IPS DF 4.7 (cell line): ENCODE measurements around the gene RNU6-1.

Experiments
- DNase-seq: peaks from one replicate; pipeline ENCODE4 v3.0.0-alpha.2; 2013; ENCODE audit warnings: low spot score; ENCODE audit errors: extremely low read depth

RNU6-1 gene

GRCh38 chr15:67833710-67834511, 5.9 kb downstream of the RNU6-1 start:
- DNase-seq, result no peak

- no peak for DNase-seq
These were observed 6.7 kb downstream of the RNU6-1 start for GRCh38 chr15:67832897-67833709.

GRCh38 chr15:67832031-67832551, 7.8 kb downstream of the RNU6-1 start:
- no peak for DNase-seq

DNA sequence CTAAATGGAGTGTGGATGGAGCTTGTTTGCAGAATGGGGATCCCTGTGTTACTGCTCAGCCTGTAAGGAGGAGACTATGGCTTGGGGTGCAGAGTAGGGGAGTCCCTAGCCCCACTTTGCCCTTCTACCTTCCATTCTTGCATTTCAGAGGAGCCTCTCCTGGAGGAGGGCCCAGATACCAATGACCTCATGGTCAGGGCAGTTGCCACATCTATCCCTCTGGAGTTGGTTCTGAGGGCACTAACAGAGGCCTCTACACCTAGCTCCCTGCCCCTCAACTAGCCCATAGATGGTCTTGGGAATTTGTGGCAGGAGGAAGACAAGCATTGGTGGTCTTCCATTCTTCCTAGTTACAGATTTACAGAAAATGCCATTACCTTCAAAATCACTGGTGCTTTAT, 8.5 kb downstream of the RNU6-1 start:
- DNase-seq, result no peak

GRCh38 chr15:67829647-67830504, 10.0 kb downstream of the RNU6-1 start:
- no peak for DNase-seq

- no peak for DNase-seq
These were observed 10.7 kb downstream of the RNU6-1 start for GRCh38 chr15:67828969-67829646.

DNA sequence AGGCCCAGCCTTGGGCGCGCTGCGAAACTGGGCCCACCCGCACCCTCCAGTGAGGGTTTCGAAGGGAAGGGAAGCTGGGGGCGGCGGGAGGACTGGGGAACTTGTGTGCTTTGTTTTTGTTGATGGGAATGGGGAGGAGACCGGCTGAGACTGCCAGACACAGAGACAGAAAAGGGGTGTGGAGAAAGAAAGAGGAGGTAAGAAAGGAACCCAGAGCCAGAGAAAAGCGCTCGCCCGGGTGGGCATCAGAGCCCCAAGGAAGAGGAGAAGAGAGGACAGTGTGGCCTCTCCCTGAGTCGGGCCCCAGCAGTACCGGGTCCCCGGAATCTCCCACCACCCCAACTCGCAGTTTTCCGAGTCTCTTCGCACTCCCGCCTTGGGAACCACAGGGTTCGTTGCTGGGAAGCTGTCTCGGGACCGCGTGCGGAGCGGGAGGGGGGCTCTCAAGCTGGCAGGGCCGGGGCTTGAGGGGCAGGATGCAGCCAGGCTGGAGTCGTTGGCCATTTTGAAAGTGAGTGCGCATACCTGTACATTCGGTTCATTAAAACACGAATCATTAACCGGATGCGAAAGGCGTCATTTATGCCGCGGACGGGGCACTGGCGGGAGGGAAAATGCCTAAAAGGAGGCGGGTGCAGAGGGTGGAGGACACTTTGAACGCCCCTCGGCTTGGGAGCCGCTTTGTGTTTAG, 11.4 kb downstream of the RNU6-1 start:
- no peak for DNase-seq

DNA sequence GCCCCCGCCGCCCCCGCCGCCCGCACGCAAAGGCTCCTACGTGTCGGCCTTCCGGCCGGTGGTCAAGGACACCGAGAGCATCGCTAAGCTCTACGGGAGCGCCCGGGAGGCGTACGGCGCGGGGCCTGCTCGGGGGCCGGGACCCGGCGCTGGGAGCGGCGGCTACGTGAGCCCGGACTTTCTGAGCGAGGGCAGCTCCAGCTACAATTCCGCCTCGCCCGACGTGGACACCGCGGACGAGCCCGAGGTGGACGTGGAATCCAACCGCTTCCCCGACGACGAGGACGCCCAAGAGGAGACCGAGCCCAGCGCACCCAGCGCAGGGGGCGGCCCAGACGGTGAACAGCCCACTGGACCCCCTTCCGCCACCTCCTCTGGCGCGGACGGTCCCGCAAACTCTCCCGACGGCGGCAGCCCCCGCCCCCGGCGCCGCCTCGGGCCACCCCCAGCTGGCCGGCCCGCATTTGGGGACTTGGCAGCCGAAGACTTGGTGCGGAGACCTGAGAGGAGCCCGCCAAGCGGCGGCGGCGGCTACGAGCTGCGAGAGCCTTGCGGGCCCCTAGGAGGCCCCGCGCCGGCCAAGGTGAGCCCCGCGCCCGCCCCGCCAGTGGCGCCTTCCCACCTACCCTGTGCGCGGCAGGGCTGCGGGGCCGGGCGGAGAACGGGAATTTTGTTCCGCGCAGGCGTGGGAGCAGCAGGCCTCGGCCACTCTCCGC, 12.1 kb downstream of the RNU6-1 start:
- DNase-seq, result no peak

DNA sequence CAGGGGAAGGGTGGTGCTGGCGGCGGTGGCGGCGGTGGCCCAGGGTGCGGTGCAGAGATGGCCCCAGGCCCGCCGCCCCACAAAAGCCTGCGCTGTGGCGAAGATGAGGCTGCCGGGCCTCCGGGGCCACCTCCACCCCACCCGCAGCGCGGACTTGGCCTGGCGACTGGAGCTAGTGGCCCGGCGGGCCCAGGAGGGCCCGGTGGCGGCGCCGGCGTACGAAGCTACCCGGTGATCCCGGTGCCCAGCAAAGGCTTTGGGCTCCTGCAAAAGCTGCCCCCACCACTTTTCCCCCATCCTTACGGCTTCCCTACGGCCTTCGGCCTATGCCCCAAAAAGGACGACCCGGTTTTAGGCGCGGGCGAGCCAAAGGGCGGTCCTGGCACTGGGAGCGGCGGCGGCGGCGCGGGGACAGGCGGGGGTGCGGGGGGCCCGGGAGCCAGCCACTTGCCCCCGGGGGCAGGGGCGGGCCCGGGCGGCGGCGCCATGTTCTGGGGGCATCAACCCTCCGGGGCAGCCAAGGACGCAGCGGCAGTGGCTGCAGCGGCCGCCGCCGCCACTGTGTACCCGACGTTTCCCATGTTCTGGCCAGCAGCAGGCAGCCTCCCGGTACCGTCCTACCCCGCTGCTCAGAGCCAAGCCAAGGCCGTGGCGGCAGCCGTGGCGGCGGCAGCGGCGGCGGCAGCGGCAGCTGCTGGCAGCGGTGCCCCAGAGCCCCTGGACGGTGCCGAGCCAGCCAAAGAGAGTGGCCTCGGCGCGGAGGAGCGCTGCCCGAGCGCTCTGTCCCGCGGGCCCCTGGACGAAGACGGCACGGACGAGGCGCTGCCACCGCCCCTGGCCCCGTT, 12.9 kb downstream of the RNU6-1 start:
- DNase-seq, result no peak

DNA sequence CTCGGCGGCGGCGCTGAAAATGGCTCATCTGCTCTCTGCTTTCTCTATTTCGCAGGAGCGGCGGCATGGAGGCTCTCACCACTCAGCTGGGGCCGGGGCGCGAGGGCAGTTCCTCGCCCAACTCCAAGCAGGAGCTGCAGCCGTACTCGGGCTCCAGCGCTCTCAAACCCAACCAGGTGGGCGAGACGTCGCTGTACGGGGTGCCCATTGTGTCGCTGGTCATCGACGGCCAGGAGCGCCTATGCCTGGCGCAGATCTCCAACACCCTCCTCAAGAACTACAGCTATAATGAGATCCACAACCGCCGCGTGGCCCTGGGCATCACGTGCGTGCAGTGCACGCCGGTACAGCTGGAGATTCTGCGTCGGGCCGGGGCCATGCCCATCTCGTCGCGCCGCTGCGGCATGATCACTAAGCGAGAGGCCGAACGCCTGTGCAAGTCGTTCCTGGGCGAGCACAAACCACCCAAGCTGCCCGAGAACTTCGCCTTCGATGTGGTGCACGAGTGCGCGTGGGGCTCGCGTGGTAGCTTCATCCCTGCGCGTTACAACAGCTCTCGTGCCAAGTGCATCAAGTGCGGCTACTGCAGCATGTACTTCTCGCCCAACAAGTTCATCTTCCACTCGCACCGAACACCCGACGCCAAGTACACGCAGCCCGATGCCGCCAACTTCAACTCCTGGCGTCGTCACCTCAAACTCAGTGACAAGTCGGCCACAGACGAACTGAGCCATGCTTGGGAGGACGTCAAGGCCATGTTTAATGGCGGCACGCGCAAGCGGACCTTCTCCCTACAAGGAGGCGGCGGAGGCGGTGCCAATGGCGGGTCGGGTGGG, 13.7 kb downstream of the RNU6-1 start:
- DNase-seq, result no peak

- DNase-seq, result no peak
These were observed 14.6 kb downstream of the RNU6-1 start, which contains the start of gene SKOR1 for GRCh38 chr15:67824976-67825880. Gene SKOR1 (plus strand): TSS chr15:67825509. CDS start chr15:67825603, 94 bp downstream.

DNA sequence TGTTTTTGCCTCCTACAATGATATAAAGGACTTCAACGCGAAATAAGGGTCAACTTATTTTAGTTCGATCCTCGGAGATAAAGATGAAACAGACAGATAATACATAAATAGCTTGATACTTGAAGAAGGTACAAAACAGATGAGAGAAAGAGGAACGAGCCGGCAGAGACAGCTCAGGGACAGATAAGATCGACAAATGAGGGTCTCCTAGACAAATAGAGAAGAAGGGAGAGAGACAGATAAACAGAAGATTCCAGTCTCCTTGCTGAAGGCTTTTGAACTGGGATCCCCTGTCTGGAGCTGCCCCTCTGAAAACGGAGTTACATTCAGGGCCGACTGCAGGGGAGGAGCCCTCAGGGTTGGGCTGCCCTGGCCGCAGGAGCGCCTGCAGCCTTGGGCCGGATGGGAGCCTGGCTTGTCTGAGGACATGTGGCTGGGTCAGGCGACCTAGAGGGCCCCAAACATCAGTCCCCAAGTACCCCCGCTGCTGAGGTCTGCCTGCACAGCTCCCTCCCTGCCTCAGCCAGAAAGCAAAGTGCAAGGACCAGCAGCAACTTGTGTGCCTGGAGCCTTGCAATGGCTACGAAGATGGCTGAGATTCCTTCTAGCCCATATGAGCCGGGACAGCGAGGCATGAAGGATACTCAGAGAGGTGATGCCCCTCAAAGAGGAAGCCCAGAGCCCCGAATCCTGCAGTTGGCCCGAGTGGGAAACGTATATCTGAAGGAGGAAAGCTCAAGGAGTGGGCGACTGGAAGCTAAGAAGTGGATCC, 15.5 kb downstream of the RNU6-1 start:
- DNase-seq, result no peak

GRCh38 chr15:67823314-67824196, 16.3 kb downstream of the RNU6-1 start:
- no peak for DNase-seq

GRCh38 chr15:67822537-67823313, 17.1 kb downstream of the RNU6-1 start:
- no peak for DNase-seq
